Vagina (tissue), 2 donors: Measurements from ENCODE around the gene CFD.

Experiments
- POLR2A ChIP-seq, 2 donors: fragments of 450-650 bp; IDR thresholded peaks; one replicate each; pipeline ENCODE4 v1.6.1; 2017; ENCODE audit warnings: antibody characterized with exemption in 2 of 2, mild to moderate bottlenecking in 2 of 2, moderate library complexity in 2 of 2
- TF ChIP-seq, protein P1 (sequence below), 3 experiments: fragments of 450-650 bp in 2 of 3; fragments of 200-600 bp in 1 of 3; sonication (generic) in 1 of 3; IDR thresholded peaks; one replicate each; pipeline ENCODE4 v1.5.1; 2017 to 2019; ENCODE audit warnings: antibody characterized with exemption in 3 of 3, mild to moderate bottlenecking in 2 of 3, moderate library complexity in 2 of 3

DNA sequence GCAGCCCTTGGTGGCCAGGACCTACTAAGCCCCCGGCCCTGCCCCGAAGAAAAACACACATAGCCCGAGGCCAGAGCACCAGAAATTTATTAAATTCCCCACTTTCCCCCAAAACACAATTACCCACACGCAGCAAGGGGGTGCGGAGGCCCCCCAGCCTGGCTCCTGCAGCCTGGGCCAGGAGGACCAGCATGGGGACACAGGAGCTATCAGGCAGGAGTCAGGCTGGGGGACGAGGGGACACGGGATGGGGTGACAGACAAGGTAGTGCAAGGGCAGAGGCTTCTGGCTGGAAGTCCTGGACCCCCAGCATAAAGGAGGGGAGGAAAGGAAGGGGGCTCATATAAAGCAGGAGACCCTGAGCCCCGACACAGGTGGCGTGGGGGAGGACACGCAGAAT lies 37.0 kb downstream of the CFD start:
- no peak for TF ChIP-seq POLR2A (IDR thresholded peaks at IDR 0.05)
- TF ChIP-seq, protein P1, sequence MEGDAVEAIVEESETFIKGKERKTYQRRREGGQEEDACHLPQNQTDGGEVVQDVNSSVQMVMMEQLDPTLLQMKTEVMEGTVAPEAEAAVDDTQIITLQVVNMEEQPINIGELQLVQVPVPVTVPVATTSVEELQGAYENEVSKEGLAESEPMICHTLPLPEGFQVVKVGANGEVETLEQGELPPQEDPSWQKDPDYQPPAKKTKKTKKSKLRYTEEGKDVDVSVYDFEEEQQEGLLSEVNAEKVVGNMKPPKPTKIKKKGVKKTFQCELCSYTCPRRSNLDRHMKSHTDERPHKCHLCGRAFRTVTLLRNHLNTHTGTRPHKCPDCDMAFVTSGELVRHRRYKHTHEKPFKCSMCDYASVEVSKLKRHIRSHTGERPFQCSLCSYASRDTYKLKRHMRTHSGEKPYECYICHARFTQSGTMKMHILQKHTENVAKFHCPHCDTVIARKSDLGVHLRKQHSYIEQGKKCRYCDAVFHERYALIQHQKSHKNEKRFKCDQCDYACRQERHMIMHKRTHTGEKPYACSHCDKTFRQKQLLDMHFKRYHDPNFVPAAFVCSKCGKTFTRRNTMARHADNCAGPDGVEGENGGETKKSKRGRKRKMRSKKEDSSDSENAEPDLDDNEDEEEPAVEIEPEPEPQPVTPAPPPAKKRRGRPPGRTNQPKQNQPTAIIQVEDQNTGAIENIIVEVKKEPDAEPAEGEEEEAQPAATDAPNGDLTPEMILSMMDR (IDR thresholded peaks at IDR 0.05) = no peak
